ENCODE data around the gene SARM1.
"Not testable (repeated sequence)": the region's sequence is repeated elsewhere in the genome, so short reads cannot be mapped to it uniquely, and the experiment has no call there.

The SARM1 gene

DNA sequence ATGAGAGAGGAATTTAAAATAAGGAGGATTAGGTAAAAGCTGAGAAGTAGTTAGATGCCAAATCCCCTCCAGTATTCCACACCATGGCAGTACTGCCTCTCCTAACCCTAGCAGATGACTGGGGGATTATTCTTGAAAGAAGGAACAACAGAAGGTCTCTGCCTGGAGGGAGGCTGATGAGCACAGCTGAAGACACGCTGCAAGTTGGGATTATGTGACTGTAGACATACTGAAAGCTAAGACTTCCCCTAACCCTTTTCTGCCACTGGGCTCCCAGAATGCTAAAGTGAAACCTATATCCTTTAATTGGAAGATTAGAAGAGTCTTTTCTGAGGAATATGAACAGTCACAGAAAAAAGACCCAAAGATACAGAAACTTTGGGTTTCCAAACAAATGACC, 62.2 kb downstream of the SARM1 start:
- TF ChIP-seq, protein P1, sequence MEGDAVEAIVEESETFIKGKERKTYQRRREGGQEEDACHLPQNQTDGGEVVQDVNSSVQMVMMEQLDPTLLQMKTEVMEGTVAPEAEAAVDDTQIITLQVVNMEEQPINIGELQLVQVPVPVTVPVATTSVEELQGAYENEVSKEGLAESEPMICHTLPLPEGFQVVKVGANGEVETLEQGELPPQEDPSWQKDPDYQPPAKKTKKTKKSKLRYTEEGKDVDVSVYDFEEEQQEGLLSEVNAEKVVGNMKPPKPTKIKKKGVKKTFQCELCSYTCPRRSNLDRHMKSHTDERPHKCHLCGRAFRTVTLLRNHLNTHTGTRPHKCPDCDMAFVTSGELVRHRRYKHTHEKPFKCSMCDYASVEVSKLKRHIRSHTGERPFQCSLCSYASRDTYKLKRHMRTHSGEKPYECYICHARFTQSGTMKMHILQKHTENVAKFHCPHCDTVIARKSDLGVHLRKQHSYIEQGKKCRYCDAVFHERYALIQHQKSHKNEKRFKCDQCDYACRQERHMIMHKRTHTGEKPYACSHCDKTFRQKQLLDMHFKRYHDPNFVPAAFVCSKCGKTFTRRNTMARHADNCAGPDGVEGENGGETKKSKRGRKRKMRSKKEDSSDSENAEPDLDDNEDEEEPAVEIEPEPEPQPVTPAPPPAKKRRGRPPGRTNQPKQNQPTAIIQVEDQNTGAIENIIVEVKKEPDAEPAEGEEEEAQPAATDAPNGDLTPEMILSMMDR (IDR thresholded peaks at IDR 0.05; ENCODE audit: low read length, missing control alignments), result no peak
- no peak for DNase-seq (ENCODE audit: low read depth)
- no peak overlapping the region for H3K4me3 ChIP-seq (replicated peaks; ENCODE audit: low read depth, low read length)

DNA sequence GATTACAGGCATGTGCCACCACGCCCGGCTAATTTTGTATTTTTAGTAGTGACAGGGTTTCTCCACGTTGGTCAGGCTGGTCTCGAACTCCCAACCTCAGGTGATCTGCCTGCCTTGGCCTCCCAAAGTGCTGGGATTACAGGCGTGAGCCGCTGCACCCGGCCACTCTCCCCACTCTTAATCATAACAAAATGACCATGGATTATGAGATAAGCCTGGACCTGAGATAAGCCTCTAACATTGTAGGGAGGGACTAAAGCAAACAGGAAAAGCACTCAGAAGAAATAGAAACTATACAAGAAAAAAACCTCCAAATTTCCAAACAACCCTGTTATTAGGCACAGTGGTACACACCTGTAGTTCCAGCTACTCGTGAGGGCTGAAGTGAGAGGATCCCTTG, 62.8 kb downstream of the SARM1 start:
- H3K4me3 ChIP-seq (replicated peaks; ENCODE audit: low read depth, low read length); DNase-seq (ENCODE audit: low read depth): not testable (repeated sequence)

DNA sequence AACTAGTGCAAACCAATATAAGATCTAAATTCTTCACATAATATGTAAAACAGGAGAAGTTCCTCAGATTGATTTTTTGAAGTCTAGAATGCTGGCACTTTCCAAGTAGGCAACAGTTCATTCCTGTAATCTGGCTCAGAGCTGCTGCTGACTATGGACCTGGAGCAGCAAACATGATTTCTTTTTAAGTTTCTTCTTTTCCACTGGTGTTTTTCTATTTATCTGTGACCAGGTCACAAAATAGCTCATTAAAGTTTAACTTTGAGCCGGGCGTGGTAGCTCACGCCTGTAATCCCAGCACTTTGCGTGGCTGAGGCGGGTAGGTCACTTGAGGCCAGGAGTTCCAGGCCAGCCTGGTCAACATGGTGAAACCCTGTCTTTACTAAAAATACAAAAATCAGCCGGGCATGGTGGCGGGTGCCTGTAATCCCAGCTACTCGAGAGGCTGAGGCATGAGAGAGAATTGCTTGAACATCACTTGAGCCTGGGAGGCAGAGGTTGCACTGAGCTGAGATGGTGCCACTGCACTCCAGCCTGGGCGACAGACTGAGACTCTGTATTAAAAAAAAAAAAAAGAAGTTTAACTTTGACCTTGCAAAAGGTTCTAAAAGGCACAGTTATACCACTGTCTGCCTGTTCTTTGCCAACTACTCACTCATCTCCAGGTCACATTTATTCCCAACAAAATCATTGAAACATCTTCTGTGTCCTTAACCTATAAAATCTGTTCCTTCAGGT, 72.6 kb downstream of the SARM1 start:
- H3K4me3 ChIP-seq (replicated peaks; ENCODE audit: low read depth, low read length), result no peak overlapping the region
- TF ChIP-seq, protein P1 (IDR thresholded peaks at IDR 0.05; ENCODE audit: low read length, missing control alignments), result no peak
- no peak for DNase-seq (ENCODE audit: low read depth)

DNA sequence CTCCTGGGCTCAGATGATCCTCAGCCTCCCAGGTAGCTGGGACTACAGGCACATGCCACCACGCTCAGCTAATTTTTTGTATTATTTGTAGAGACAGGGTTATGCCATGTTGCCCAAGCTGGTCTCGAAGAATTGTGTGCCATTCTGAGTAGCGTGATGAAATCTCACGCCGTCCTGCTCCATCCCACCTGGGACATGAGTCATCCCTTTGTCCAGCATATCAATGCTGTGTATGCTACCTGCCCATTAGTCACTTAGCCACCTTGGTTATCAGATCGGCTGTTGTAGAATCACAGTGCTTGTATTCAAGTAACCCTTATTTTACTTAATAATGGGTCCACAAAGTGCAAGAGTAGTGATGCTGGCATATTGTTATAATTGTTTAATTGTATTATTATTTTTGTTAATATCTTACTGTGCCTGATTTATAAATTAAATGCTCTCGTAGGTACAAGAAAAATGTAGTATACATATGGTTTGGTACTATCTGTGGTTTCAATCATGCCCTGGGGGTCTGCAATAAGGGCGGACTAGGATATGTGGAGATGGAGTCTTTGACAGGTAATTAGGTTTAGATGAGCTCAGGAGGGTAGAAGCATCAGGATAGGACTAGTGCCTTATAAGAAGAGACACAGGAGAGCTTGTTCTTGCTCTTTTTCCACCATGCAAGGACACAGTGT, 75.4 kb downstream of the SARM1 start:
- H3K4me3 ChIP-seq (replicated peaks; ENCODE audit: low read depth, low read length), result no peak overlapping the region
- TF ChIP-seq, protein P1 (IDR thresholded peaks at IDR 0.05; ENCODE audit: low read length, missing control alignments), result no peak
- no peak for DNase-seq (ENCODE audit: low read depth)

DNA sequence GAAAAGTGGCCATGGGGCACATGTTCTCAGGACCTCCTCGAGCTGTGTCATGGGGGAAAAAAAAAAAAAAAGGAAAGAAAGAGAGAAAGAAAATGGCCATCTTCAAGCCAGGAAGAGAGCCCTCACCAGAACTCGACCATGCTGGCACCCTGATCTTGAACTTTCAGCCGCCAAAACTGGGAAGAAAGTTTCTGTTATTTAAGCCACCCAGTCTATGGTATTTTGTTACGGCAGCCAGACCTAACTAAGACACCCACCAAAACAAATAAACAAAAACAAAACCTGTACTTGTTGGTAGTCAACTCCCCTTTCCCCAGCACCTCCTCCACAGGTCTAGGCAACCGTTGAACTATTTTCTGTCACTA, 75.9 kb downstream of the SARM1 start:
- no peak overlapping the region for H3K4me3 ChIP-seq (replicated peaks; ENCODE audit: low read depth, low read length)
- TF ChIP-seq, protein P1 (IDR thresholded peaks at IDR 0.05; ENCODE audit: low read length, missing control alignments), result no peak
- DNase-seq (ENCODE audit: low read depth), result no peak

DNA sequence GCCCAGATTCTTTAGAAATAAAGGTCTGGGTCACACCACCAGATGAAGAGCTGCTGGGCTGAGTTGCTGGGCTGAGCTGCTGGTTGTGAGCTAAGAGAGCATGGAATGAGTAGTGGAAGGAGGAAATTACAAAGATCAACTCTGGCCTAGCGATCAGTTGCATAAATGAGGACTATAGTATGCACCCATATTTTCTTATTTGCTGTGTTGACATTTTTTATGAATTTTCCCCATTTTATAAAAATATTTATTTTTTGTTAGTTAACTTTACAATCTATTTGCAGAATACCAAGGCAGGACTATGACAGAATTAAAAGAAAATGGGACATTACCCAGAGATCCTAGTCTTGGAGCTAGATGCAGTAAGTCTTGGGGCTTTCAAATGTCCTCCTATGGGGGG, 78.4 kb downstream of the SARM1 start:
- TF ChIP-seq, protein P1 (IDR thresholded peaks at IDR 0.05; ENCODE audit: low read length, missing control alignments), result no peak
- no peak for DNase-seq (ENCODE audit: low read depth)
- H3K4me3 ChIP-seq (replicated peaks; ENCODE audit: low read depth, low read length), result no peak overlapping the region
